ENCODE measurements around the gene GALNT6.

- TF ChIP-seq CTCF (IDR thresholded peaks at IDR 0.05): no peak
- TF ChIP-seq EP300 (IDR thresholded peaks at IDR 0.05): no peak
- no peak for TF ChIP-seq MAX (IDR thresholded peaks at IDR 0.05)
- TF ChIP-seq PBX3 (IDR thresholded peaks at IDR 0.05): no peak
- TF ChIP-seq RAD21 (conservative IDR thresholded peaks at IDR 0.05 in 1 of 2, IDR thresholded peaks at IDR 0.05 in 1 of 2): no peak
Measured at GRCh38 chr12:51432921-51433320, 41.7 kb upstream of the GALNT6 start.
